ENCODE data around the gene ONECUT2.
A peak's percentile ranks its signal among the peaks of the same experiment; 100 is the strongest.

Gene ONECUT2

DNA sequence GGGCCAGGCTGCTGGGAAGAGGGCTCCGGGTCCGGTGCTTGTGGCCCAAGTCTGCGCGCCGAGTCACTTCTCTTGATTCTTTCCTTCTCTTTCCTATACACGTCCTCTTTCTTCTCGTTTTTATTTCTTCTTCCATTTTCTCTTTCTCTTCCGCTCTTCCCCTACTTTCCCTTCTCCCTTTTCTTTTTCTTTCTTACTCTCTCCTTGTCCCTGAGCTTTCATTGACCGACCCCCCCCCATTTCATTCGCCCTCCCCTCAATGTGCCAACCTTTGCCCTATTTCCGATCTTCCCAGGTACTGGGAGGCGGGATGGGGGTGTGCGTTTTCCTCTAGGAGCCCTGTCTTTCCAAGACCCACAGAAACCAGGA, 1.8 kb downstream of the ONECUT2 start:
- peak overlapping the region; percentile 57 for H3K27ac Mint-ChIP-seq
- peaks cover 86% of the 10 kb centered on the region for H3K27me3 Mint-ChIP-seq (ENCODE audit: low read depth)
- peaks cover 11% of the 10 kb centered on the region for H3K36me3 Mint-ChIP-seq (ENCODE audit: low read depth)
- no peaks in the 10 kb centered on the region for H3K9me3 Mint-ChIP-seq
- peaks cover 12% of the 10 kb centered on the region for H3K4me1 Mint-ChIP-seq (ENCODE audit: low read depth)
- H3K4me3 Mint-ChIP-seq, result peak overlapping the region; percentile 25

- Mint-ChIP-seq H3K4me1 (ENCODE audit: low read depth) (peaks cover 12% of the 10 kb centered on the region), H3K36me3 (ENCODE audit: low read depth) (peaks cover 8% of the 10 kb centered on the region)
Observed at GRCh38 chr18:57437402-57437765, 2.2 kb downstream of the ONECUT2 start.

DNA sequence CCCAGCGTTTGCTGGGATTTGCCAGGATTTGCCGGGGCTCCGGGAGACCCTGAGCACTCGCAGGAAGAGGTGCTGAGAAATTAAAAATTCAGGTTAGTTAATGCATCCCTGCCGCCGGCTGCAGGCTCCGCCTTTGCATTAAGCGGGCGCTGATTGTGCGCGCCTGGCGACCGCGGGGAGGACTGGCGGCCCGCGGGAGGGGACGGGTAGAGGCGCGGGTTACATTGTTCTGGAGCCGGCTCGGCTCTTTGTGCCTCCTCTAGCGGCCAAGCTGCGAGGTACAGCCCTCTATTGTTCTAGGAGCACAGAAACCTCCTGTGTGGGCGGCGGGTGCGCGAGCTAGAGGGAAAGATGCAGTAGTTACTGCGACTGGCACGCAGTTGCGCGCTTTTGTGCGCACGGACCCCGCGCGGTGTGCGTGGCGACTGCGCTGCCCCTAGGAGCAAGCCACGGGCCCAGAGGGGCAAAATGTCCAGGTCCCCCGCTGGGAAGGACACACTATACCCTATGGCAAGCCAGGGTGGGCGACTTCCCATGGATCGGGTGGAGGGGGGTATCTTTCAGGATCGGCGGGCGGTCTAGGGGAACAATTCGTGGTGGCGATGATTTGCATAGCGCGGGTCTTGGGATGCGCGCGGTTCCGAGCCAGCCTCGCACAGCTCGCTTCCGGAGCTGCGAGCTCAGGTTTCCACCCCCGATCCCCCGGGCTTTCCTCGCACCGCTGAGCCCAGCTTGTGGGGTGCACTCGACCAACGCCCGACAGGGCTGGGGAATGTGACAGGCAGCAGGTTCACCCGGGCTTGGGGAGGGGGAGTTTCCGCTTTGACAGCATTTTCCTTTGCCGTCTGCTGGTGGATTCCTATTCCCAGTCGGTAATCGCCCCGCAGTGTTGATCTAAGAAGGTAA, 2.8 kb downstream of the ONECUT2 start:
- Mint-ChIP-seq H3K4me1 (ENCODE audit: low read depth) (peaks cover 12% of the 10 kb centered on the region), H3K27me3 (ENCODE audit: low read depth) (peaks cover 87% of the 10 kb centered on the region), H3K4me3 (no peak overlapping the region), H3K36me3 (ENCODE audit: low read depth) (peaks cover 8% of the 10 kb centered on the region), H3K27ac (peak overlapping the region; percentile 57), H3K9me3 (no peaks in the 10 kb centered on the region)

More at GRCh38 chr18:57437402-57437765, 2.2 kb downstream of the ONECUT2 start:
- Mint-ChIP-seq H3K27me3 (ENCODE audit: low read depth) (peaks cover 86% of the 10 kb centered on the region), H3K4me3 (peak overlapping the region; percentile 25), H3K9me3 (no peaks in the 10 kb centered on the region), H3K27ac (peak overlapping the region; percentile 57)

- H3K36me3 Mint-ChIP-seq (ENCODE audit: low read depth), result peaks cover 8% of the 10 kb centered on the region
- no peak overlapping the region for H3K4me3 Mint-ChIP-seq
- peak overlapping the region; percentile 55 for H3K27ac Mint-ChIP-seq
- H3K4me1 Mint-ChIP-seq (ENCODE audit: low read depth), result peaks cover 12% of the 10 kb centered on the region
- H3K9me3 Mint-ChIP-seq, result no peaks in the 10 kb centered on the region
- peaks cover 87% of the 10 kb centered on the region for H3K27me3 Mint-ChIP-seq (ENCODE audit: low read depth)
Observed at GRCh38 chr18:57438743-57439608, 3.8 kb downstream of the ONECUT2 start.

DNA sequence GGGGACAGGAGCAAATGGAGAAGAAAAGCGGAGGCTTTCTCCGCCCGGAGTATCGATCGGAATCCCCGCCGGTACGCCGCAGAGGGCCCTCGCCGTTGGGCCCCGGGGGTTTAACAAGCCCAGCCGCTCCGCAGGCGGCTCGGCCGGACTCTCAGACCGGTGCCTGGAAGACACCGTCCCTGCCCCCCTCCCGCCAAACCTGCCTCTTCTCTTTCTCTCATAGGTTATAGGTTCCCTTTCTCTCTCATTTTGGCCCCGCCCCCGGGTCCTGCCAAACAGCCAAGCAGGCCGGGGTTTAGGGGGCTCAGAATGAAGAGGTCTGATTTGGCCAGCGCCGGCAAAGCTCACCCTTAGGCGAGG, 4.4 kb downstream of the ONECUT2 start:
- Mint-ChIP-seq H3K36me3 (ENCODE audit: low read depth) (peaks cover 8% of the 10 kb centered on the region), H3K9me3 (no peaks in the 10 kb centered on the region), H3K4me3 (no peak overlapping the region), H3K27ac (peak overlapping the region; percentile 26), H3K27me3 (ENCODE audit: low read depth) (peaks cover 85% of the 10 kb centered on the region), H3K4me1 (ENCODE audit: low read depth) (peaks cover 12% of the 10 kb centered on the region)

- H3K4me3 Mint-ChIP-seq, result no peak overlapping the region
- H3K4me1 Mint-ChIP-seq (ENCODE audit: low read depth), result peaks cover 12% of the 10 kb centered on the region
- peak overlapping the region; percentile 26 for H3K27ac Mint-ChIP-seq
- peaks cover 83% of the 10 kb centered on the region for H3K27me3 Mint-ChIP-seq (ENCODE audit: low read depth)
- peaks cover 8% of the 10 kb centered on the region for H3K36me3 Mint-ChIP-seq (ENCODE audit: low read depth)
- no peaks in the 10 kb centered on the region for H3K9me3 Mint-ChIP-seq
Observed at GRCh38 chr18:57439985-57440330, 4.8 kb downstream of the ONECUT2 start.

GRCh38 chr18:57440331-57441070, 5.3 kb downstream of the ONECUT2 start:
- Mint-ChIP-seq H3K27ac (no peak overlapping the region), H3K4me3 (no peak overlapping the region)

DNA sequence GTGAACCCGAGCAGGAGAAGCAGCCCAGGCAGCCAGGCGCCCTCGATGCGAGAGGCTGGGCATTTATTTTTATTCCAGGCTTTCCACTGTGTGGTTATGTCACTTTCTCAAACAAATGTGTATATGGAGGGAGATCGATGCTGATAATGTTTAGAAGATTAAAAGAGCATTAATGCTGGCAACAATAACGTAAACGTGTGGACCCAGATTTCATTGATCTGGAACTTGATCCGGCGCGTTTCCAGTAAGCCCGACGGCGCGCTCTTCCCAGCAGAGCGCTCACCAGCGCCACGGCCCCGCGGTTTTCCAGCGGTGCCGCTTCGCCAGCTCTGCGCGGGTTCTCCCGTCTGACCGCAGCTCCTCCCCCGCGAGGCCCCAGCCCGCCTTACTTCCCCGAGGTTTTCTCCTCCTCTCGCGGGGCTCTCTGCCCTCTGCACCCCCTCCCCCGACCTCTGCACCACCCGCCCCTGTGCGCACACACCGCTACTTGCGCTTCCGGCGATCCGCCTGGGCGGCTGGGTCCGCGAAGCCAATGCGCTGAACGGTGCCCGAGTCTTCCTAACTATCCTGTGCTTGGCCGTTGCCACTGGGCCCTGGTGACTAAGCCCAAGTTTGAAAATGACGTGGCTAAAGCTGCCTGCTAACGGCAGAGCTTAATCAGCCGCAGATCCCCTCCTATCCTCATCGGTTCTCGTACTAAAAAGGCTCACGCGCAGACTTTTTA, 6.1 kb downstream of the ONECUT2 start:
- Mint-ChIP-seq H3K4me3 (peak overlapping the region; percentile 63), H3K9me3 (no peaks in the 10 kb centered on the region), H3K4me1 (ENCODE audit: low read depth) (peaks cover 10% of the 10 kb centered on the region), H3K27me3 (ENCODE audit: low read depth) (peaks cover 80% of the 10 kb centered on the region), H3K36me3 (ENCODE audit: low read depth) (peaks cover 8% of the 10 kb centered on the region), H3K27ac (peak overlapping the region; percentile 62)

More at GRCh38 chr18:57440331-57441070, 5.3 kb downstream of the ONECUT2 start:
- no peaks in the 10 kb centered on the region for H3K9me3 Mint-ChIP-seq
- H3K36me3 Mint-ChIP-seq (ENCODE audit: low read depth), result peaks cover 8% of the 10 kb centered on the region
- peaks cover 12% of the 10 kb centered on the region for H3K4me1 Mint-ChIP-seq (ENCODE audit: low read depth)
- peaks cover 83% of the 10 kb centered on the region for H3K27me3 Mint-ChIP-seq (ENCODE audit: low read depth)

- no peak overlapping the region for H3K4me3 Mint-ChIP-seq
- H3K36me3 Mint-ChIP-seq (ENCODE audit: low read depth), result peaks cover 4% of the 10 kb centered on the region
- H3K27ac Mint-ChIP-seq, result no peak overlapping the region
- H3K27me3 Mint-ChIP-seq (ENCODE audit: low read depth), result peaks cover 65% of the 10 kb centered on the region
- H3K9me3 Mint-ChIP-seq, result no peaks in the 10 kb centered on the region
- H3K4me1 Mint-ChIP-seq (ENCODE audit: low read depth), result peaks cover 4% of the 10 kb centered on the region
Observed at GRCh38 chr18:57443247-57443646, 8.1 kb downstream of the ONECUT2 start.

GRCh38 chr18:57443702-57444101, 8.5 kb downstream of the ONECUT2 start:
- H3K27ac Mint-ChIP-seq, result no peak overlapping the region
- H3K4me3 Mint-ChIP-seq, result no peak overlapping the region
- H3K4me1 Mint-ChIP-seq (ENCODE audit: low read depth), result peaks cover 4% of the 10 kb centered on the region
- H3K27me3 Mint-ChIP-seq (ENCODE audit: low read depth), result peaks cover 61% of the 10 kb centered on the region
- peaks cover 4% of the 10 kb centered on the region for H3K36me3 Mint-ChIP-seq (ENCODE audit: low read depth)
- H3K9me3 Mint-ChIP-seq, result no peaks in the 10 kb centered on the region

DNA sequence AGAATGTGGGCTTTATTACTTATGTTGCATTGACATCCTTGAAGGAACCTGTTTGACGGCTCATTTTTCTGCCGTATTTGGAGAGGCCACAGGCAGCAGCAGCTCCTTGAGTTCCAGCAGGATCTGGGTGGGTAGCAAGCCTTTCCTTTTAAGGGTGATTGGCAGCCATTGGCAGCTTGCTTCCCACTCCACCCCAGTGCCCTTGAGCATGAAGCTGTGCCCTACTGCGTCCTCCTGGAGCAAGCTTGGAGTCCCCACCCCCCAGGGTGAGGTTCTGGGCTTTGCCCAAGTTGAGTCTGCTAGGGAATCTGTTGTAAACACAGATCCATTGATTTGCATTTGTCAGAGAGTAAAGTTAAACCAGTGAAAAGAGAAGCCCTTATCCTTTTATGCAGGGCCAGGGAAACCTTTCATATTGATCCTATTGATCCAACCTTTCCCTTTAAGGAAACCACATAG, 9.2 kb downstream of the ONECUT2 start:
- Mint-ChIP-seq H3K27ac (no peak overlapping the region), H3K27me3 (ENCODE audit: low read depth) (peaks cover 54% of the 10 kb centered on the region), H3K36me3 (ENCODE audit: low read depth) (peaks cover 4% of the 10 kb centered on the region), H3K4me3 (no peak overlapping the region), H3K9me3 (no peaks in the 10 kb centered on the region), H3K4me1 (ENCODE audit: low read depth) (peaks cover 4% of the 10 kb centered on the region)

DNA sequence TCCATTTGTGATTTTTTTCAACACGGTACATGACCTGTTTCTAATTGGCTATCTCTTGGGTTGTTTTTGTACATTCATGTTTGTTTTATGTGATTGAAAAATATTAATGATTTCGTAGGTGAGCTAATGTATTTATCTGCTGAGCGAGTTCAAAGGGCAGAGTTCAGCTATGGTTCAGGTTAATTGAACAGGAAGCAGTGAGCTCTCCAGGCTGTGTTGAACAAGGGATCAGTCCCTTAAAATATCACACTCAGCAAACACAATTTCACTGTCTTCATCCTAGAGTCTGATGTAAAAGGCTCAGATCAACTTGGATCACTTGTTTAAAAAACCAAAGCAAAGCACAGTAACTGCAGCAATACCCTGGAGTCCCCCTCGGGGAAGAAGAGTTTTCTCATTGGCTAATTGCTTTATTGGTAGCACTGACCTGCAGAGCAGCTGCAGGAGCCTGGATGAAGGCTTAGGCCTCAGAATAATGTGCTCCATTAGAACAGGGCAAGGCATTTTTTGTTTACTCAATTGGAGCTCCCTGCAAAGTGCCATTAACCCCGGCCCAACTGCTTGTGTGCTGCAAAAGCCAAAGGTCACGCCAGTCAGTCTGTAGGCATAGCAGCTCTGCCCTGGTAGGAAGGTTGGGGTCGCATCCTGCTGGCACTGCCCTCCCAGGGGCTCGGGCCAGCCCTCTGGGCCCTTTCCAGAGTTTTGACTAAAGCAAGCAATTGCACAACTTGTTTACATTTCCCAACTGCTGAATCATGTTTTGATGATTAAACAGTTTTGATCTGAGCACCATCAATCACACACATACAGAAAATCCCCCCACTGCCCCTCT, 10.5 kb downstream of the ONECUT2 start:
- Mint-ChIP-seq H3K9me3 (no peaks in the 10 kb centered on the region), H3K4me1 (ENCODE audit: low read depth) (peaks cover 4% of the 10 kb centered on the region), H3K36me3 (ENCODE audit: low read depth) (peaks cover 3% of the 10 kb centered on the region), H3K27ac (no peak overlapping the region), H3K27me3 (ENCODE audit: low read depth) (peaks cover 45% of the 10 kb centered on the region), H3K4me3 (no peak overlapping the region)

DNA sequence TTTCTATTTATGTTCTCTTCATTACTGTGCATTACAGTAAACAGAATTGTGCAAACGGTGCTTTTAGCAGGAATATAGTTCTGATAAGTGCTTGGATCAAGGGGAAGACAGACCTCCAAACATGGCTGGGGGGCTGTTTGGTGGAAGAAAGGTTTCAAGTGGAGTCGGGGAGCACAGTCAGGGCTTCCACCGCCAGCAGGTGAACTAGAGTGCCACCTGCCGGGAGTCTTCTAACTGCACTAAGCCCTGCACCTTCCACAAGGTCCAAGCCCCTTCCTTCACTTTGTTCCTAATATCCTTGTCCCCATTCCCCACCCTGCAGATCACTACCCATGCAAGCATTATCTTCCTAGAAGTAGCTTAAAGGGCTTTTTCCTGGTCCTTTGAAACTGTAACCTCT, 11.1 kb downstream of the ONECUT2 start:
- no peak overlapping the region for H3K27ac Mint-ChIP-seq
- peaks cover 39% of the 10 kb centered on the region for H3K27me3 Mint-ChIP-seq (ENCODE audit: low read depth)
- H3K4me3 Mint-ChIP-seq, result no peak overlapping the region
- H3K36me3 Mint-ChIP-seq (ENCODE audit: low read depth), result peaks cover 3% of the 10 kb centered on the region
- H3K9me3 Mint-ChIP-seq, result no peaks in the 10 kb centered on the region
- peaks cover 4% of the 10 kb centered on the region for H3K4me1 Mint-ChIP-seq (ENCODE audit: low read depth)
